GM18517 (cell line): ENCODE results near the gene NATD1.
"Not testable (repeated sequence)": the region's sequence is repeated elsewhere in the genome, so short reads cannot be mapped to it uniquely, and the experiment has no call there.

Source experiments
- ATAC-seq: cut with Tn5 transposase; IDR thresholded peaks from one replicate; pipeline ENCODE4 v1.9.1; 2021; ENCODE audit warnings: mild to moderate bottlenecking, moderate library complexity; ENCODE audit not compliant: unreplicated experiment

Gene NATD1

DNA sequence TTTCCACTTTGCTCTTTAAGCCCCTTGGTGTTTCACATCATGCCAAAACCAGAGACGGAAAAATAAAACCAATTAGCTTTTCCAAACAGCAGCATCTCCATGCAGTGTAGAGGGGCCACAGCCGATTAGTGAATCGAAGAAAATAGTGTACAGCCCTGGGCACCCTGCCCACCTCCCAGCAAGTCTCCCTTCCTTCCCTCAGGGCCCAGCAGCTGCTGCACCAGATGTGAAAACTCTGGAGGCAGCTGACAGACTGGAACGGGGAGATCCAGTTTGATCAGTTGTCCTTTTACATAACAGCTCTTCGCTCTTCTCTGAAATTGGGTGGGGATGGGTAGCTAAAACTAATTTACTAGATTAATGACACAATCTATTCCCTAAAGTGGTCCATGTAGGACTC, 58.5 kb downstream of the NATD1 start:
- no peak for ATAC-seq

DNA sequence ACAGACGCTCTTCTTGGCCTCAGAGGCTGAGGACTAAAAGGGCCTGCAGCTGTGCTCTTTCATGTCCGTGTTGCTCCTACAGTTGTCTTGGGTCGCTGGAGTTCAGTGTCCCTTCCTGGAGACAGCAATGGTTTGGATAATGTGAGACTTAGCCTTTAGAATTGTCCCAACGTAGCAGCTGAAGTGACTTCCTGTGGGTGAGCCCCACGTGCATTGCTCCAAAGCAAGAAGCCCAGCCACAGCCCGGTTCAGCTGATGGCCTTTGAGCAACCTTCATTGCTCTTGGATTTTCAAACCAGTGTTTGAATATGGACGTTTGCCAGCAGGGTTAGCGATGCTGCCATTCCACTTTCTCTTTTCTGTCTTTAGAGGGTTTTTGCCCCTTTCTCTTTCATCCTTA, 59.0 kb downstream of the NATD1 start:
- no peak for ATAC-seq

DNA sequence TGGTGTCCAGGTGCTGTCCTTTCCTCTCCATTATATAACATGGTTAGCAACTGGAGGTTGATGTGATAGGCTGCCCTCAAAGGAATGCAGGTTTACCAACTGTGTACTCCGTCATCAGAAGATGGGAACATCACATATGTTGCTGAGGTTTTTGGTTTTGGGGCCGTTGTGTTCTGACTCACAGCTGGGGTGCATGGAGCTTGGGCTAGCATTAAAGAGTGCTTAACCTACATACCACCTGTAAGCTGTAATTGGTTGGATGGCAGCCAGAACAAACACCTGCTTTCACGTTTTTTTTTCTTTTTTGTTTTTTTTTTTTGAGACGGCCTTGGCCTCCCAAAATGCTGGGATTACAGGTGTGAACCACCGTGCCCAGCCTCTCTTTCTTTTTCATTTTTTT, 60.2 kb downstream of the NATD1 start:
- no peak for ATAC-seq

DNA sequence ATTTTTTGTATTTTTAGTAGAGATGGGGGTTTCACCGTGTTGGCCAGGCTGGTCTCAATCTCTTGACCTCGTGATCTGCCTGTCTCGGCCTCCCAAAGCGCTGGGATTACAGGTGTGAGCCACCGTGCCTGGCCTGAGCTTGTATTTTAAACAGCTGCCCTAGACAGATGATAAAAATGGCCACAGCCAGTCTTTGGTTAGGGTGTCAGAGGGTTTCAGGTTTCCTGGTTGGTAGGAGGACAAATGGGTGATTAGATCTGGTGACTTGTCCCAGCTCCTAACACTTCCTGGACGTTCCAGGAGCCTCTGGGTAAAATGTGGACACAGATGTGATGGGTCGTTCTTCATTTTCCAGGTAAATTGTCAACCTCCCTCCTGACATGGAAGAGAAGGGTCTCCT, 60.8 kb downstream of the NATD1 start:
- ATAC-seq, result not testable (repeated sequence)

DNA sequence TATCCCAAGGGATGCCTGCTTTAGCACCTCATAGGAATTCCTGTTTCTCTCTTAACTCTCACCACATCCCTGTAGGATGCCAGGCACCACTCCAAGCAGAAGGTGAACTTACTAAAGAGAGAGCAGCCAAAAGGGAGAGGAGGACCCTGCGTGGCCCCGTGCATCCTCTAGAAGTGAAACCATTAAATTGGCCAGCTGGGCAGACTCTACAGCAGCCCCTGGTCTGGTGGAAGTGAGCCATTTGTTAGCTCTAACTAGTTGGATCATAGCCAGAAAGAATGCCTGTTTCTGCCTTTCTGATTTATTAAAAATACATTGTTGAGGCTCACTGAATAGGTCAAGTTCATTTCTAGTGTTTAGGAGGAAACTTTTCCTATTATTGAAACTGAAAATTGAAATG, 61.5 kb downstream of the NATD1 start:
- ATAC-seq, result no peak

DNA sequence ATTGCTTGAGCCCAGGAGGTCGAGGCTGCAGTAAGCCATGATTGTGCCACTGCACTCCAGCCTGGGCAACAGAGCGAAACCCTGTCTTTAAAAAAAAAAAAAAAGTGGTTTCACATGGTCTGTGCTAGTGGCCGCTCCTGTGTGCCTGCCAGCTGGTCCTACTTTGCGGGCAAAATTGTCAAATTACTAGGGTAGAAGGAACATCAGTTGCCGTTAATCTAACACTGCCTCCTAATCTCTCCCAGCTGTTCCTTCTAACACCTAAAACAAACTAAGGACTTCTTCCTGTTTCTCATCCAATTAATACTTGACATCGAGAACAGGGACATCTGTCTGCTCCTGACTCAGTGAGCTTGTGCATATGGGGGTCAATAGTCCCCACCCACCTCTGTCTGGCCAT, 63.1 kb downstream of the NATD1 start:
- no peak for ATAC-seq

DNA sequence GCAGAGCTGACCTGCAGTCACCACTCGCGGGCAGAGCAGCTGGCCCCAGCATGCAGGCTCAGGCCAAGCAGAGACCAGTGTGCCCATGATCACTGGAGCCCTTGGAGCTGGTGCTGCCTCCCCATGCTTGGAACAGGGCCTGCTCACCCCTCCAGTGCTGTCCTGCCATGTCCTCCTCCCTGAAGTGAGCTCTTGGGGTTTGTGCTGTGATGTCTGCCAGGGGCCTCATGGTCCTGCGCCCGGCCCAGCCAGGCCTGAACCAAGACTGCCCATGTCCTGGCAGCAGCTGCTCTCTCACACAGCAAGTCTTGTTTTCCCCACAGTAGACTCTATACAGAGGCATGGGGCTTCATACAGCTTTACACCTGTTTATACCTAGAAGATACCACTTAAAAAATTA, 63.8 kb downstream of the NATD1 start:
- no peak for ATAC-seq
